Globus pallidus (tissue), 1 donor: Measurements from ENCODE around the gene PPP2R1B.

Source experiments
- DNase-seq: peaks from one replicate; pipeline ENCODE4 v3.0.0-alpha.2; 2015; ENCODE audit warnings: low spot score

PPP2R1B gene

GRCh38 chr11:111693224-111693937, 72.8 kb downstream of the PPP2R1B start:
- no peak for DNase-seq

- no peak for DNase-seq
Measured at GRCh38 chr11:111691741-111692140, 74.4 kb downstream of the PPP2R1B start.

GRCh38 chr11:111691176-111691575, 75.0 kb downstream of the PPP2R1B start:
- DNase-seq: no peak

GRCh38 chr11:111688013-111688412, 78.2 kb downstream of the PPP2R1B start:
- DNase-seq: no peak

GRCh38 chr11:111684251-111684650, 81.9 kb downstream of the PPP2R1B start:
- DNase-seq: no peak

GRCh38 chr11:111683806-111684205, 82.4 kb downstream of the PPP2R1B start:
- no peak for DNase-seq

- DNase-seq: no peak
Measured at GRCh38 chr11:111680486-111681175, 85.6 kb downstream of the PPP2R1B start.
